Amygdala (tissue), 56 donors: ENCODE results near the gene KLHDC2.
"Not testable (repeated sequence)": the region's sequence is repeated elsewhere in the genome, so short reads cannot be mapped to it uniquely, and the experiment has no call there.

Experiments
- DNase-seq, 56 donors: peaks; one replicate each; lab custom pipeline; 2025; lab: John Stamatoyannopoulos, UW

Gene KLHDC2, protein sequence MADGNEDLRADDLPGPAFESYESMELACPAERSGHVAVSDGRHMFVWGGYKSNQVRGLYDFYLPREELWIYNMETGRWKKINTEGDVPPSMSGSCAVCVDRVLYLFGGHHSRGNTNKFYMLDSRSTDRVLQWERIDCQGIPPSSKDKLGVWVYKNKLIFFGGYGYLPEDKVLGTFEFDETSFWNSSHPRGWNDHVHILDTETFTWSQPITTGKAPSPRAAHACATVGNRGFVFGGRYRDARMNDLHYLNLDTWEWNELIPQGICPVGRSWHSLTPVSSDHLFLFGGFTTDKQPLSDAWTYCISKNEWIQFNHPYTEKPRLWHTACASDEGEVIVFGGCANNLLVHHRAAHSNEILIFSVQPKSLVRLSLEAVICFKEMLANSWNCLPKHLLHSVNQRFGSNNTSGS

DNA sequence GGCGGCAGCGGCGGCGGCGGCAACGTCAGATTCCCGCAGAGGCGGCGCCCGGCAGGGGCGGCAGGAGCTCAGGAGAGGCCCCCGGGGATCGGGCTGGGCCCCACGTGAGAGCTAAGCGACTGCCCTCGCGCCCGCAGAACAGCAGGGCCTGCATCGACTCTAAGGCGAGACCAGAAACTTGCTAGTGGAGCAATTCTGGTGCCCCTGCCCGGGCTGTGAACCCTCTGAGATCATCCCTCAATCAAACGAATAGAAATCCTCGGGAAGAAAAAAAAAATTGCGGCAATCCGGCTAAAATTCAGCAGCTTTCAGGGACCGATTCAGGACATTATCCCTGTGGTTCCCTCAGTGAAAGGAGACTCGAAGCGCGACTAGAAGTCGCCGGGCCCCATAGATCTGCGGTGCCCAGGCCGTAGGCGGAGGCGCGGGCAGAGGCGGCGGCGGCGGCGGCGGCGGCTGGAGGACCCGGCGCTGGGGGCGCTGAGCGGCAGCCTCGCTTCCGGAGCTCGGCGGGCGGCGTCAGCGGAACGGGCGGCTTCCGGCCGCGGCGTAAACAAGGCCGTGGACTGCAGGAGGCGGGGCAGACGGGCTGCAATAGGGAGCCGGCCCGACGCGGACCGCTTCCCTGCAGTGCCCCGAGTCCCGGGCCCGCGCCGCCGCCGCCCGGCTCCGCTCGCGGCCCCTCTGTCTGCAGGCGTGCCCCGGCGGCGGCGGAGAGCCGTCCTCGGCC, at the start of gene KLHDC2:
KLHDC2 (plus strand) TSS at position 583 of the 730 bp plus-strand sequence. CDS start 316 bp downstream, outside the sequence.
- DNase-seq, result peak in 55 of 56 donors; percentile 17 to 90 (median 77)

DNA sequence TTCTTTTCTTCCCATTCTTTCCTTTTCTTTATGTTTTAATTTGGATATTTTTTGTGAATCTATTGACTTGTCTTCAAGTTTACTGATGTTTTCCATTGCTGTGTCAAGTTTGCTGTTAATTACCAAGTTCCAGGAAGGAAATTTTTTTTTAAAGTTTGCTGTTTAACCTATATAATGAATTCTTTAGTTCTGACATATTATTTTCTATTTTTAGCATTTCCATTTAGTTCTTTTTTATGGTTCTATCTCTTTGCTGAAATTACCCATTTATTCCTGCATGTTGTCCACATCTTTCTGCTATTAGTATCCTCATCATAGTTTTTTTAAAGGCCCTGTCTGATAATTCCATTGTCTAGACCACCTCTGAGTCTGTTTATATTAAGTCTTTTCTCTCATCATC, 47.2 kb upstream of the KLHDC2 start:
- DNase-seq, result no peak

DNA sequence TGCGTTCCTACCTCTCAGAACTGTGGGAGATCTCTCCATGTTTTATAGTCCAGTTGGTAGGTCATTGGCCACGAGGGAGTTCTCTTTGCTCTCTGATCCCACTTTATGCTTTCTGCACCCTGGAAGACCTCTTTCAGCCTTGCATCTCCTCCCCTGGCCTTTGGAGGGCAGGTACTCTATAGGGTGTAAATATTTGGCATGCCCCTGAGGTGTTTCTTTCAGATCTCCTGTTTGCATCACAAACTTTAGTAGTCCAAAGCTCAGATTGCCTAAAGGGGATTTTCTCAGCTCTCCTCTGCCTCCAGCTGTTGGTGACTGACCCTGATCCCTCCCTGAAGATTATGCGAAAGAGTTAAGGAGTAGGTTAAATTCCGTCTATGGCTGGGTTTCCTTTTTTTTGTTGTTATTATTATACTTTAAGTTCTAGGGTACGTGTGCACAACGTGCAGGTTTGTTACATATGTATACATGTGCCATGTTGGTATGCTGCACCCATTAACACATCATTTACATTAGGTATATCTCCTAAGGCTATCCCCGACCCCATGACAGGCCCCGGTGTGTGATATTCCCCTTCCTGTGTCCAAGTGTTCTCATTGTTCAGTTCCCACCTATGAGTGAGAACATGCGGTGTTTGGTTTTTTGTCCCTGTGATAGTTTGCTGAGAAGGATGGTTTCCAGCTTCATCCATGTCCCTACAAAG, 46.1 kb upstream of the KLHDC2 start:
- DNase-seq, result not testable (repeated sequence)

DNA sequence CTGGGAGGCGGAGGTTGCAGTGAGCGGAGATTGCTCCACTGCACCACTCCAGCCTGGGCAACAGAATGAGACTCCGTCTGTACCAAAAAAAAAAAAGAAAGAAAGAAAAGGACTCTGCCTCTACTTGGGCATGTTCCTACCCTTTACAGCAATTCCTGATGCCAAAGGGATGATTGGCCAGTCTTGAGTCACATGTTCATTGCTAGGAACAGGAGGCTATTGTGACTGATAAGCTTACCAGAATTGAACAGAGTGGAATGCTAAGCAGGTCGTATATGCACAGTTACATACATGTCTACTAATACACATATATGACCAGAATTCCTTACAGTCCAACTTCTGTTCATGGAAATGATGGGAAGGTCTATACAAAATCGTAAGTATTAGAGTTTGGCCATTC, 40.8 kb upstream of the KLHDC2 start:
- DNase-seq, result no peak

- DNase-seq, result peak in 3 of 56 donors; percentile 0 to 19 (median 8)
Observed at GRCh38 chr14:49732896-49733295, 35.1 kb upstream of the KLHDC2 start.

DNA sequence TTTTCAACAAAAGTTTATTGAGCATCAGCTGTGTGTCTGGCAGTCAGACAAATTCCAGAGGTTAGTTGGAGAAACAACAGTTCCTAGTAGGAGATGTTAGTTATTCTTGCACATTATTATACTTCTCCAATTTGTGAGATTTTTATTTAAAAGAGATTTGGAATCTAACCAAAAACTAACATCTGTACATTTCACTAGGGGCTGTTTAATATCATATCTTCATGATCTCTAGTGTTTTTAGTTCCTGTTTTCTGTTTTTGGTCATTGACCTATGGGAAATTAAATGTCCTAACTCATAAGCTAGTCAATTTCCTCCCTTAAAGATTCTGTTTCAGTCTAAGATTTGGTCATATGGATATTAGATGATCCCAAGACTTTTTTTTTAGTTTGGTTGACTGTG, 34.1 kb upstream of the KLHDC2 start:
- DNase-seq, result no peak

- DNase-seq, result not testable (repeated sequence)
Observed at GRCh38 chr14:49735669-49736068, 32.3 kb upstream of the KLHDC2 start.

GRCh38 chr14:49745191-49745590, 22.8 kb upstream of the KLHDC2 start:
- no peak for DNase-seq

- DNase-seq, result not testable (repeated sequence)
Observed at GRCh38 chr14:49746476-49746875, 21.5 kb upstream of the KLHDC2 start.

- DNase-seq, result no peak
Observed at GRCh38 chr14:49754570-49755097, 13.3 kb upstream of the KLHDC2 start.

DNA sequence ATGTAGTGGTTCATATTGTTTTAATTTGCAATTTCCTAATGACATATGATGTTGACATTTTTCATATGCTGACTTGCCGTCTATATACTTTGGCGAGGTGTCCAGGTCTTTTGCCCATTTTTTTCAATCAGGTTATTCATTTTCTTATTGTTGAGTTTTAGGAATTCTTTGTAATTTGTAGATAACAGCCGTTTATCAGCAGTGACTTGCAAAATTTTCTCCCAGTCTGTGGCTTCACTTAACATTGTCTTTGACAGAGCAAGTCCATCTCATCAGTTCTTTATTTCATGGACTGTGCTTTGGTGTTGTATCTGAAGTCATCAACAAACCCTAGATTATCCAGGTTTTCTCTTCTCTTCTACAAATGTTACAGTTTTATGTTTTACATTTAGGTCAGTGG, 12.6 kb upstream of the KLHDC2 start:
- DNase-seq, result no peak

- no peak for DNase-seq
Observed at GRCh38 chr14:49761839-49762551, 6.0 kb upstream of the KLHDC2 start.

- DNase-seq, result no peak
Observed at GRCh38 chr14:49766839-49767238, 1.1 kb upstream of the KLHDC2 start.

- DNase-seq, result no peak
Observed at GRCh38 chr14:49767270-49767570, 733 bp upstream of the KLHDC2 start.

DNA sequence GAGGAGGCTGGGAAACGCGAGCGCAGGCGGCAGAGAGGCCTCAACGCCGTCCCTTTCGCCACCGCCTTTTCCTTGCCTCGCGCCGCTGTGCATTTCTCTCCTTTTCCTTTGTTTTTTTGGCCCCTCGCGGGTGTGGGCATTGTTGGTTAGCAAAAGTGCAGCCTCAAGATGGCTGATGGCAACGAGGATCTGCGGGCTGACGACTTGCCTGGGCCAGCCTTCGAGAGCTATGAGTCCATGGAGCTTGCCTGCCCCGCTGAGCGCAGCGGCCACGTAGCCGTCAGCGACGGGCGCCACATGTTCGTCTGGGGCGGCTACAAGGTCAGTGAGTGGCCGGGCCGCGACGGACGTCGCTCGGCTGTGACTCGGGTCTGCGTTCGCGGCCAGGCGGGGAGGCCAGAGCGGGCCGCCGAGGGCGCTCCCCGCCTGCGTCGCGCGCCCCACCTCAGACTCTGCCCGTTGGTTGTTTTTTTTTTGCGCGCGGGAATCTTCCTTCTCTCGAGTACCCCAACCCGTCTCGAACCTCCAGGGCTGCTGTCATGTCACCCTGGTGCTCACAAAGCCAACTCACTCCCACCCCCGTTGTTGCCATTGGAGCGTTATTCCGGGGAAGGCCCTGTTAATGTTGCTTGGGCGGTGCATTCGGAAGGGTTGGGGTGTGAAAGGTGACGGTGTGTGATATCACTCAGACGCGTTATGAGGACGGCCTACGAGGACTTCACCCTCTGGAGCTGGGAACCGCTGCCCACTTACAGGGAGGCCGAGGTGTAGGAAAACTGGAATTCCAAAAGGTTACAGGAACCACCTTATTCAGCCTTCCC, 558 bp downstream of the KLHDC2 start:
- DNase-seq, result peak in 37 of 56 donors; percentile 2 to 70 (median 43)

- DNase-seq, result no peak
Observed at GRCh38 chr14:49769171-49769570, 1.2 kb downstream of the KLHDC2 start.

- DNase-seq, result peak in 1 of 56 donors; percentile 3
Observed at GRCh38 chr14:49769581-49770211, 1.7 kb downstream of the KLHDC2 start.

DNA sequence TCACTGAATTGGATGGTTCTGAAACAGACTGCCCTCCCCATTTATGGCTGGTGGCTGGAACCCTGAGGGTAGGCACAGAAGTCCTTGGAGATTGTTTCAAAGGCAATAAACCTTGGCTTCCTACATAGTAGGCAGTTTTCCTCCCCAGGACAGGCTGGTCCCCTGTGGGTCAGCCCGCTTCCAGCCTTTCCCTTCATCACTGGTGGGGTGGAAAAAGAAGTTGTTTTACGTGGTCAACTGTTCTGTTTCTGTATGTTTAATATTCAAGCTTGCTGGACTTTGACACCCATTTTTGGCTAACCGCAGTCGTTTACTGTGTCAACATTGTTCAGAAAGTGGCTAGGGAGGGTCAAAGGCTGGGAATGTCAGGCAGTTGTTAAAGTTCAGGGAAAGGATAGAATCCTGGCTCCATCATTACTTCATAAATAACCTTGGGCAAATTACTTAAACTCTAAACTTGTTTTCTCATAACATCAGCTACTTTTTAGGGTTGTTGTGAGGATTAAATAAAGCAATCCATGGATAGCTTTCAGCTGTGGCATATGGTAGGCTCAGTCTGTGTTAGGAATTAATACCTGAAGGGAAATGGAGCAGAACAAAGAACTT, 2.4 kb downstream of the KLHDC2 start:
- no peak for DNase-seq

DNA sequence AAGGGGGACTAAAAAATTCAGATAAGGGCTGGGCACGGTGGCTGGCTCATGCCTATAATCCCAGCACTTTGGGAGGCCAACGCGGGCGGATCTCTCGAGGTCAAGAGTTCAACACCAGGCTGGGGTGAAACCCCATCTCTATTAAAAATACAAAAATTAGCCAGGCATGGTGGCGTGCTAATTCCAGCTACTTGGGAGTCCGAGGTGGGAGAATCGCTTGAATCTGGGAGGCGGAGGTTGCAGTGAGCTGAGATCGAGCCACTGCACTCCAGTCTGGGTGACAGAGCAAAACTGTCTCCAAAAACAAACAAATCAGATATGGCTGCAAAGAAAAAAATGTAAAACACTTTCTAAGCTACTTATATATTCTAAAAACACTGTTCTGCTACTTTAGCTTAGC, 3.7 kb downstream of the KLHDC2 start:
- not testable (repeated sequence) for DNase-seq
